Hematopoietic multipotent progenitor cell treated with erythropoietin and hydrocortisone succinate and interleukin-3 and kit ligand, for 17 days (in vitro differentiated cells): ENCODE measurements around the gene TFDP2.
"Not testable (repeated sequence)": the region's sequence is repeated elsewhere in the genome, so short reads cannot be mapped to it uniquely, and the experiment has no call there.

Experiments used
- DNase-seq: peaks from one replicate; pipeline ENCODE4 v3.0.0-alpha.2; 2015; ENCODE audit warnings: low spot score

TFDP2 gene

GRCh38 chr3:142148792-142149672 lies at the start of gene TFDP2:
Gene TFDP2, minus strand, starts transcription at chr3:142149544. Its CDS starts 47,795 bp downstream, at chr3:142101749.
- peak; percentile 76 for DNase-seq

- DNase-seq, result no peak
Observed at GRCh38 chr3:142188846-142189245, 39.5 kb upstream of the TFDP2 start.

GRCh38 chr3:142180761-142181362 lies 31.5 kb upstream of the TFDP2 start:
- peak; percentile 44 for DNase-seq

- no peak for DNase-seq
Observed at GRCh38 chr3:142175478-142175877, 26.1 kb upstream of the TFDP2 start.

- no peak for DNase-seq
Observed at GRCh38 chr3:142174559-142174958, 25.2 kb upstream of the TFDP2 start.

- no peak for DNase-seq
Observed at GRCh38 chr3:142168514-142168913, 19.2 kb upstream of the TFDP2 start.

GRCh38 chr3:142165194-142165593 lies 15.8 kb upstream of the TFDP2 start:
- DNase-seq, result no peak

GRCh38 chr3:142159083-142159740 lies 9.9 kb upstream of the TFDP2 start:
- no peak for DNase-seq

- no peak for DNase-seq
Observed at GRCh38 chr3:142154186-142154585, 4.8 kb upstream of the TFDP2 start.

- DNase-seq, result no peak
Observed at GRCh38 chr3:142152384-142152783, 3.0 kb upstream of the TFDP2 start.

- no peak for DNase-seq
Observed at GRCh38 chr3:142151828-142152227, 2.5 kb upstream of the TFDP2 start.

- DNase-seq, result no peak
Observed at GRCh38 chr3:142151240-142151639, 1.9 kb upstream of the TFDP2 start.

GRCh38 chr3:142150271-142150670 lies 927 bp upstream of the TFDP2 start:
- DNase-seq, result no peak

GRCh38 chr3:142149673-142149992 lies 289 bp upstream of the TFDP2 start:
- no peak for DNase-seq

- no peak for DNase-seq
Observed at GRCh38 chr3:142148044-142148791, 1.1 kb downstream of the TFDP2 start.

- not testable (repeated sequence) for DNase-seq
Observed at GRCh38 chr3:142144587-142144986, 4.8 kb downstream of the TFDP2 start.

GRCh38 chr3:142140608-142141285 lies 8.6 kb downstream of the TFDP2 start:
- DNase-seq, result peak; percentile 58

- DNase-seq, result not testable (repeated sequence)
Observed at GRCh38 chr3:142137089-142137488, 12.3 kb downstream of the TFDP2 start.

GRCh38 chr3:142134799-142135325 lies 14.5 kb downstream of the TFDP2 start:
- DNase-seq, result no peak

- DNase-seq, result no peak
Observed at GRCh38 chr3:142129516-142130171, 19.7 kb downstream of the TFDP2 start.
